Type B pancreatic cell (in vitro differentiated cells): ENCODE data around the gene FOXN4. TPM values are rescaled to one million over a fixed set of nuclear protein-coding genes. Genes with fewer than 3 reads are reported as not detected.

Experiments used
- DNase-seq: peaks from one replicate; pipeline ENCODE4 v3.0.0; 2021; ENCODE audit warnings: mixed read lengths; ENCODE audit not compliant: unreplicated experiment; ENCODE audit errors: extremely low spot score
- H3K27ac Mint-ChIP-seq: 2 replicates; pipeline ENCODE4 v1.8.0; 2021; ENCODE audit warnings: mild to moderate bottlenecking, mixed read lengths
- H3K27me3 Mint-ChIP-seq: 2 replicates; pipeline ENCODE4 v1.8.0; 2021; ENCODE audit warnings: mixed read lengths
- H3K36me3 Mint-ChIP-seq: 2 replicates; pipeline ENCODE4 v1.8.0; 2021; ENCODE audit warnings: mixed read lengths
- H3K4me1 Mint-ChIP-seq: one replicate; pipeline ENCODE4 v1.8.0; 2021; ENCODE audit warnings: mixed read lengths; ENCODE audit not compliant: unreplicated experiment
- H3K4me3 Mint-ChIP-seq: 2 replicates; pipeline ENCODE4 v1.8.0; 2021; ENCODE audit warnings: mild to moderate bottlenecking, mixed read lengths
- H3K9me3 Mint-ChIP-seq: 2 replicates; pipeline ENCODE4 v1.8.0; 2021; ENCODE audit warnings: mixed read lengths
- total RNA-seq: library from RNA; stranded (reverse); gene quantifications from 2 replicates; pipeline ENCODE4 v1.2.1, GENCODE V29; 2021; ENCODE audit warnings: low replicate concordance
- TF ChIP-seq, protein P1 (sequence below): fragments of 200-600 bp; sonication (generic); conservative IDR thresholded peaks from 2 replicates; pipeline ENCODE4 v1.5.0; 2021; ENCODE audit warnings: antibody characterized with exemption, mild to moderate bottlenecking

FOXN4 gene
- total RNA-seq, 1 donor from 2014 or later: 2.6 TPM

GRCh38 chr12:109247831-109248654 lies 61.0 kb downstream of the FOXN4 start:
- no peaks in the 10 kb centered on the region for H3K27me3 Mint-ChIP-seq
- H3K4me3 Mint-ChIP-seq: no peak overlapping the region
- no peaks in the 10 kb centered on the region for H3K9me3 Mint-ChIP-seq
- no peak overlapping the region for H3K27ac Mint-ChIP-seq
- TF ChIP-seq, protein P1, sequence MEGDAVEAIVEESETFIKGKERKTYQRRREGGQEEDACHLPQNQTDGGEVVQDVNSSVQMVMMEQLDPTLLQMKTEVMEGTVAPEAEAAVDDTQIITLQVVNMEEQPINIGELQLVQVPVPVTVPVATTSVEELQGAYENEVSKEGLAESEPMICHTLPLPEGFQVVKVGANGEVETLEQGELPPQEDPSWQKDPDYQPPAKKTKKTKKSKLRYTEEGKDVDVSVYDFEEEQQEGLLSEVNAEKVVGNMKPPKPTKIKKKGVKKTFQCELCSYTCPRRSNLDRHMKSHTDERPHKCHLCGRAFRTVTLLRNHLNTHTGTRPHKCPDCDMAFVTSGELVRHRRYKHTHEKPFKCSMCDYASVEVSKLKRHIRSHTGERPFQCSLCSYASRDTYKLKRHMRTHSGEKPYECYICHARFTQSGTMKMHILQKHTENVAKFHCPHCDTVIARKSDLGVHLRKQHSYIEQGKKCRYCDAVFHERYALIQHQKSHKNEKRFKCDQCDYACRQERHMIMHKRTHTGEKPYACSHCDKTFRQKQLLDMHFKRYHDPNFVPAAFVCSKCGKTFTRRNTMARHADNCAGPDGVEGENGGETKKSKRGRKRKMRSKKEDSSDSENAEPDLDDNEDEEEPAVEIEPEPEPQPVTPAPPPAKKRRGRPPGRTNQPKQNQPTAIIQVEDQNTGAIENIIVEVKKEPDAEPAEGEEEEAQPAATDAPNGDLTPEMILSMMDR: no peak
- H3K4me1 Mint-ChIP-seq: no peaks in the 10 kb centered on the region
- DNase-seq: no peak
- peaks cover 20% of the 10 kb centered on the region for H3K36me3 Mint-ChIP-seq

DNA sequence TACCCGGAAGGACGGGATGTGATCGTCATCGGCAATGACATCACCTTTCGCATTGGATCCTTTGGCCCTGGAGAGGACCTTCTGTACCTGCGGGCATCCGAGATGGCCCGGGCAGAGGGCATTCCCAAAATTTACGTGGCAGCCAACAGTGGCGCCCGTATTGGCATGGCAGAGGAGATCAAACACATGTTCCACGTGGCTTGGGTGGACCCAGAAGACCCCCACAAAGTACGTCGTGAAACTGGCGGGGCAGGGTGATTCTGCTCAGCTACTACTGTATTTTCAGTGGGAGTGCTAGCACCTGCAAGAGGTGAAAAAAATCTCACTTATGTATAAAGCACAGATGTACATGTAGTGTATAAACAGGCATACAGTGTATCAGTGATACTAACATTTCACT lies 62.9 kb downstream of the FOXN4 start:
- Mint-ChIP-seq H3K4me1 (no peaks in the 10 kb centered on the region), H3K36me3 (peaks cover 20% of the 10 kb centered on the region), H3K27me3 (no peaks in the 10 kb centered on the region), H3K27ac (no peak overlapping the region), H3K9me3 (no peaks in the 10 kb centered on the region), H3K4me3 (no peak overlapping the region)
- TF ChIP-seq, protein P1: no peak
- DNase-seq: no peak

DNA sequence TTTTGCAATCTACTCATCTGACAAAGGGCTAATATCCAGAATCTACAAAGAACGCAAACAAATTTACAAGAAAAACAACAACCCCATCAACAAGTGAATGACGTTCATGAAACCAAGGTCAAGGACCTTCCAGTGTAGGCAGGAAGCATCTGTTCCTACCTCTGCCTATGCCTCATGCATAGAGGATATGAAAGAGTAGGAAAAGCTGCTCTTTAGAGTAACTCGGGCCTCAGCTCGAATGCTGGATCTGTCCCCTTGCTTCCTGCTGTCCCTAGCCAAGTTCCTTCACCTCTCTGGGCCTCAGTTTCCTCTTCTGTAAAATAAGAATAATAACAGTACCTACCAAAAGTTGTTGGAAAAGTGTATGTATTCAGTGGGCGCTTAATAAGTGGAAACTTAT lies 65.0 kb downstream of the FOXN4 start:
- H3K9me3 Mint-ChIP-seq: no peaks in the 10 kb centered on the region
- no peaks in the 10 kb centered on the region for H3K4me1 Mint-ChIP-seq
- H3K27me3 Mint-ChIP-seq: no peaks in the 10 kb centered on the region
- TF ChIP-seq, protein P1: no peak
- no peak overlapping the region for H3K27ac Mint-ChIP-seq
- DNase-seq: no peak
- H3K4me3 Mint-ChIP-seq: no peak overlapping the region
- H3K36me3 Mint-ChIP-seq: peaks cover 17% of the 10 kb centered on the region

DNA sequence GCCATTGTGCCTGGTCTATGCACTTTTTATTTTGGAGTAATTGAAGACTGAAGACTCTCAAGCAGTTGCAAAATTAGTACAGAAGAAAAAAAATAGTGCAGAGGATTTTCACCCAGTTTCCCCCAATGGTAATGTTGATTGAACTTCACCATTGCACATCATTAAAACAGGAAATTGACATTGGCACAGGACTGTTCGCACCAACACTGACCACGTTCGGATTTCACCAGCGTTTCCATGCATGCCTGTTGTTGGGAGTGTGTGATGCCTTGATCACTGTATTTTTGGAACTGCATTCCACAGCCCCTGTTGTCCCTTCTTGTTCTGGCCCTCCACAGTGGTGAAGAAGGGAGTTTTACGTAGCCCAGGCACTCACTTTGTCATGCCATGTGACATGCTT lies 67.1 kb downstream of the FOXN4 start:
- no peaks in the 10 kb centered on the region for H3K9me3 Mint-ChIP-seq
- peaks cover 8% of the 10 kb centered on the region for H3K36me3 Mint-ChIP-seq
- no peak overlapping the region for H3K4me3 Mint-ChIP-seq
- no peaks in the 10 kb centered on the region for H3K27me3 Mint-ChIP-seq
- no peak overlapping the region for H3K27ac Mint-ChIP-seq
- no peaks in the 10 kb centered on the region for H3K4me1 Mint-ChIP-seq
- no peak for DNase-seq
- TF ChIP-seq, protein P1: no peak

GRCh38 chr12:109240365-109240764 lies 68.7 kb downstream of the FOXN4 start:
- H3K4me1 Mint-ChIP-seq: no peaks in the 10 kb centered on the region
- no peaks in the 10 kb centered on the region for H3K9me3 Mint-ChIP-seq
- TF ChIP-seq, protein P1: no peak
- no peak overlapping the region for H3K4me3 Mint-ChIP-seq
- DNase-seq: no peak
- no peak overlapping the region for H3K27ac Mint-ChIP-seq
- H3K36me3 Mint-ChIP-seq: peaks cover 12% of the 10 kb centered on the region
- H3K27me3 Mint-ChIP-seq: no peaks in the 10 kb centered on the region
